ENCODE measurements around the gene HSPG2. TPM values are rescaled to one million over a fixed set of nuclear protein-coding genes. Genes with fewer than 3 reads are reported as not detected.

HSPG2 gene
- total and polyA plus RNA-seq, 9 of the 15 experiments (the other 6 are each of a cell fraction or from before 2014, with no cell fraction given): 0.14 to 160 (median 15.7) TPM

- 0 out of 2 replicates have a peak, but pooled peaks have one; percentile 47 for TF ChIP-seq THAP12 (CRISPR knock-in tag; IDR thresholded peaks at IDR 0.05)
Observed at GRCh38 chr1:21866707-21867043, 70.4 kb downstream of the HSPG2 start (continued).

- no TSS peak for BruUV-seq (replicated peaks)
- peak overlapping the region; percentile 53 for H3K4me2 ChIP-seq (ENCODE audit: insufficient read depth, low read length)
- H3K9me3 ChIP-seq (replicated peaks; ENCODE audit: control insufficient read depth, insufficient read depth, low read depth, low read length): peaks cover 8% of the 10 kb centered on the region; the same call in 1 of the 2 replicates
- H3K9me1 ChIP-seq (ENCODE audit: control insufficient read depth, insufficient read depth, low read length): peaks cover 4% of the 10 kb centered on the region
- ChIA-PET CTCF (ENCODE audit: low intra/inter-chr PET ratio) (no interaction called here), POLR2A (interaction anchor here (0.8 to 1.4 kb wide), 5 partner anchors 12 to 74 kb away, joined by 3 to 5 read pairs (median 3); no protein-coding TSS in a partner anchor)
- ATAC-seq: peak; percentile 86
- H3K79me2 ChIP-seq (ENCODE audit: control insufficient read depth, insufficient read depth, low read length): no peaks in the 10 kb centered on the region
- WGBS (ENCODE audit: insufficient coverage, low coverage, missing lambda C conversion rate): 33% methylated on average over 11 of the region's 11 CpGs
- peak overlapping the region; percentile 17; the same call in 2 of the 3 replicates for H3K27ac ChIP-seq (ENCODE audit: extremely low read depth, low read depth, low read length)
- FAIRE-seq: peak; percentile 96
- peak; percentile 73 to 84 (median 81) for DNase-seq (ENCODE audit: extremely low read depth in 1 of 4, low spot score in 3 of 4)
- intact Hi-C loops (cut with micrococcal nuclease) (loop anchor here (1.0 kb wide), 1 partner anchor 98 kb away; no protein-coding TSS in a partner anchor), in situ Hi-C loops (cut with MboI) (no loop called here)
- H4K20me1 ChIP-seq (replicated peaks; ENCODE audit: control insufficient read depth, insufficient read depth, low read length): no peaks in the 10 kb centered on the region
- peaks cover 71% of the 10 kb centered on the region; the same call in 2 of the 3 replicates for H3K36me3 ChIP-seq (ENCODE audit: control insufficient read depth, insufficient read depth, low read length)
- H3K4me1 ChIP-seq (replicated peaks in 1 of 2; ENCODE audit: control insufficient read depth in 2 of 2, insufficient read depth in 2 of 2, low read length in 2 of 2): peaks cover 21 to 50% of the 10 kb centered on the region in 2 experiments; a peak in 4 of 5 replicates
- H3K9ac ChIP-seq (ENCODE audit: insufficient read depth in 1 of 2, low read depth in 2 of 2, low read length in 2 of 2): peak overlapping the region in 1 of 2 experiments; percentile 64; a peak in 2 of 4 replicates
- no peaks in the 10 kb centered on the region for H3K27me3 ChIP-seq (ENCODE audit: control insufficient read depth in 2 of 2, insufficient read depth in 2 of 2, low read length in 2 of 2)
- 0 out of 2 replicates have a peak overlapping the region, but pooled peaks have one; percentile 18 for H2AFZ ChIP-seq (ENCODE audit: low read depth, low read length)
- H3K4me3 ChIP-seq: no peak overlapping the region
- TF ChIP-seq NCOA4 (IDR thresholded peaks at IDR 0.05; ENCODE audit: partially characterized antibody) (no peak), BHLHE40 (IDR thresholded peaks at IDR 0.05; ENCODE audit: low read length) (peak; percentile 42), L3MBTL2 (IDR thresholded peaks at IDR 0.05) (peak; percentile 49), MNT (conservative IDR thresholded peaks at IDR 0.05) (peak in 1 of 2 experiments; percentile 61; a peak in 2 of 4 replicates), ZBTB7A (IDR thresholded peaks at IDR 0.05; ENCODE audit: borderline replicate concordance, control insufficient read depth, low read depth, low read length) (peak; percentile 52; the same call in 1 of the 2 replicates), MTA2 (IDR thresholded peaks at IDR 0.05; ENCODE audit: low read depth) (peak; percentile 75), ZKSCAN1 (IDR thresholded peaks at IDR 0.05; ENCODE audit: low read depth, low read length) (0 out of 2 replicates have a peak, but pooled peaks have one; percentile 9), ZFX (CRISPR knock-in tag; IDR thresholded peaks at IDR 0.05) (0 out of 2 replicates have a peak, but pooled peaks have one; percentile 33), RFX7 (CRISPR knock-in tag; IDR thresholded peaks at IDR 0.05) (no peak), NCOA1 (IDR thresholded peaks at IDR 0.05; ENCODE audit: low read depth) (peak; percentile 31; the same call in 1 of the 2 replicates), ZKSCAN8 (CRISPR knock-in tag; IDR thresholded peaks at IDR 0.05) (no peak), CTCF (IDR thresholded peaks at IDR 0.05 in 2 of 3, conservative IDR thresholded peaks at IDR 0.05 in 1 of 3; ENCODE audit: insufficient read depth in 2 of 3, low read depth in 1 of 3, low read length in 3 of 3) (peak; percentile 28 to 57 (median 37); a peak in 5 of 6 replicates), XRCC5 (IDR thresholded peaks at IDR 0.05; ENCODE audit: low read depth, low read length) (no peak)
Observed at GRCh38 chr1:21865943-21866706, 71.0 kb downstream of the HSPG2 start.
